NCI-H2196 (cell line): ENCODE data around the gene NSUN7.
A peak's percentile ranks its signal among the peaks of the same experiment; 100 is the strongest.

Experiments used
- DNase-seq: peaks from one replicate; lab custom pipeline; 2025; ENCODE audit not compliant: unreplicated experiment; lab: John Stamatoyannopoulos, UW

Gene NSUN7

GRCh38 chr4:40845154-40845835, 95.5 kb downstream of the NSUN7 start:
- no peak for DNase-seq

GRCh38 chr4:40846532-40846931, 96.8 kb downstream of the NSUN7 start:
- DNase-seq, result no peak

GRCh38 chr4:40848251-40848650, 98.5 kb downstream of the NSUN7 start:
- DNase-seq, result peak; percentile 77

GRCh38 chr4:40848940-40849339, 99.2 kb downstream of the NSUN7 start:
- no peak for DNase-seq

- no peak for DNase-seq
Observed at GRCh38 chr4:40850496-40850895, 100.7 kb downstream of the NSUN7 start.

GRCh38 chr4:40856277-40856839, 106.6 kb downstream of the NSUN7 start:
- no peak for DNase-seq

- peak; percentile 94 for DNase-seq
Observed at GRCh38 chr4:40856840-40857362, 107.1 kb downstream of the NSUN7 start.

GRCh38 chr4:40857956-40858355, 108.2 kb downstream of the NSUN7 start:
- DNase-seq, result peak; percentile 16

- DNase-seq, result no peak
Observed at GRCh38 chr4:40858962-40859361, 109.2 kb downstream of the NSUN7 start.
